H1 (cell line): ENCODE measurements around the gene NMRK2. TPM values are rescaled to one million over a fixed set of nuclear protein-coding genes. Genes with fewer than 3 reads are reported as not detected.

ENCODE experiments used
- MAFK ChIP-seq: IDR thresholded peaks from 2 replicates; pipeline ENCODE4 v1.6.1; 2012; ENCODE audit warnings: low read depth, mild to moderate bottlenecking, improper control_type of control experiment, low read length
- polyA plus RNA-seq, 7 experiments: library from polyadenylated mRNA; depleted of rRNA in 3 of 7; stranded (reverse) in 5 of 7; unstranded in 2 of 7; fragments of >200 nt in 5 of 7; fragments of 200-250 nt in 2 of 7; gene quantifications; 1 replicate in 5 of 7; 2 replicates in 1 of 7; 4 replicates in 1 of 7; pipeline versions ENCODE4 v1.2.1 to v1.2.3, GENCODE V29; 2011 to 2013; ENCODE audit warnings: missing spikeins in 2 of 7, mixed read lengths in 2 of 7
- total RNA-seq: library from RNA; stranded (reverse); fragmentation: NEBNext Ultra II Directional; extraction: Animal tissue kit (Norgen Biotek cat#: 25700); gene quantifications from 2 replicates; pipeline ENCODE4 v1.2.1, GENCODE V29; 2021

NMRK2 gene
- total and polyA plus RNA-seq, 2 of the 8 experiments (the other 6 are each of a cell fraction or from before 2014, with no cell fraction given), result 87.4 to 206 TPM

DNA sequence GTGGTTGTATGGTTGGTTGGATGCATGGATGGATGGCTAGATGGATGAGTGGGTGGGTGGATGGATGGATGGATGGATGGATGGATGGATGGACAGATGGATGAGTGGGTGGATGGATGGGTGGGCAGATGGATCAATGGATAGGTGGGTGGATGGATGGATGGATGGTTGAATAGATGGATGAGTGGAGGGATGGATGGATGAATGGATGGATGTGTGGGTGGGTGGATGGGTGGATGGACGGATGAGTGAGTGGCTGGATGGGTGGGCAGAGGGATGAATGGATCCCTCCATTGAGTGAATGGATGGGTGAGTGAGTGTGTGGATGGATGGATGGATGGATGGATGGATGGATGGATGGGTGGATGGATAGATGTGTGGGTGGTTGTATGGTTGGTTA is 9.0 kb upstream of the NMRK2 start (continued):
- no peak for TF ChIP-seq MAFK
- TF ChIP-seq, all 59 proteins: peak for 0
